NCI-H1417 treated with DMSO at 0.1 percent for 48 hours (cell line): ENCODE results near the gene ATP5MG.
A peak's percentile ranks its signal among the peaks of the same experiment; 100 is the strongest.
"Not testable (repeated sequence)": the region's sequence is repeated elsewhere in the genome, so short reads cannot be mapped to it uniquely, and the experiment has no call there.

ENCODE experiments used
- DNase-seq: peaks from one replicate; lab custom pipeline; 2025; lab: John Stamatoyannopoulos, UW

The ATP5MG gene

DNA sequence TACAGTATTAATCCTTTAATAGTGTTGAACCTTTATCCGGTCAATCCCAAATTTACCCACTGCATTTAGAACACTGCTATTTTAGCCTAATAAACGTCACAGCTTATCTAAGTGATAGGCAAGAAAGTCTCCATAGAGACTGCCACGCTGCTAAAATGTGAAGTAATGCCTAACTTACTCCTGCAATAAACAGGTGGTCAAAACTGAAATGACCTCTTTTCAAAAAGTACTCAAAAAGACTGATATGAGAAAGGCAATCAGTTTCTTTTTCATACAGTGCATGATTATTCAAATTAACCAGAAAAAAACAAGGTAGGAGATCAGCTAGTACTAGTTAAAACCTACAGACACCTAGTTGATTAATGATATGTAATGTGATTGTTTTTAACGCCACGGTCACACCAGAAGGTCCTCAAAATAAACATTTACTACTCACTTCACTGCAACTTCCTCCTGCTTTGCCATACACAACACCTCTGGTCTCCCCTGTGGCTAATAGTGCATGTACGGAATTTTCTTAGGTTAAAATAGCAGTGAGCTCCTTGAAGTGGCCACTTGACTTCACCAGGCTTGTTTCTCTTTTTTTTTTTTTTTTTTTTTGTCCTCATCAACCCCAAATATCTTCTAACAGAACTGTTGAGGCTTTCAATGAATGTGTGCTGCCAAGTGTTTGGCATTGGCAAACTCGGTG is 8.8 kb downstream of the ATP5MG start:
- DNase-seq = no peak

- no peak for DNase-seq
These were observed 10.1 kb downstream of the ATP5MG start for GRCh38 chr11:118411530-118411929.

- no peak for DNase-seq
These were observed 11.5 kb downstream of the ATP5MG start for GRCh38 chr11:118412921-118413320.

GRCh38 chr11:118415062-118415738 is 13.8 kb downstream of the ATP5MG start:
- no peak for DNase-seq

GRCh38 chr11:118415739-118416068 is 14.3 kb downstream of the ATP5MG start:
- no peak for DNase-seq

DNA sequence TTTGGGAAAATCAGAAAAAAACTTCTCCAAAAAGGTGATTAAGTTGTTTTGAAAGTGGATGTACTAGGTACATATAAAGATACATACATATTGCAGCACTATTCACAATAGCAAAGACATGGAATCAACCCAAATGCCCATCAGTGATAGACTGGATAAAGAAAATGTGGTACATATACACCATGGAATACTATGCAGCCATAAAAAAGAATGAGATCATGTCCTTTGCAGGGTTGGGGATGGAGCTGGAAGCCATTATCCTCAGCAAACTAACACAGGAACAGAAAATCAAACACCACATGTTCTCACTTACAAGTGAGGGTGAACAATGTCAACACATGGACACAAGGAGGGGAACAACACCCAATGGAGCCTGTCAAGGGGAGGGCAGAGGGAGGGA is 15.5 kb downstream of the ATP5MG start:
- DNase-seq = not testable (repeated sequence)

- DNase-seq = no peak
These were observed 16.4 kb downstream of the ATP5MG start for GRCh38 chr11:118417801-118418200.

DNA sequence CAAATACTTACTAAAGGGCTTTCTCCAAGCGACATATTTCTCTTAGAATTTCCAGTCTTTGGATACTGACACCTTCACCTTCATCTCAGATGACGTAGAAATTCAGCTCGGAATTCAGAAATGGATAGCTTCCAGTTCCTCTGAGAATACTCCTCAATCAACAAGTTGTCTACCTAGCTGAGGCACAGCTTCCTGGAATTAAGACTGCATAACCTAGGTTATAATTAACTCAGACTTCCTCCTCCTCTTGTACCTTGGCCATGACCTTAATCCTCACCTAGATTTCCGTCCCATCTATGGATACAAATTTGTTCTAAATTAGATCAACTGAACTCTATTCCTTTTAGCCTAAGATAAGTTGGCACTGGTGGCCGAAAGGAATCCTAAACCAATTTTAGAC is 17.4 kb downstream of the ATP5MG start:
- DNase-seq = no peak

- DNase-seq = no peak
These were observed 26.3 kb downstream of the ATP5MG start for GRCh38 chr11:118427707-118428106.

GRCh38 chr11:118430956-118431355 is 29.6 kb downstream of the ATP5MG start:
- no peak for DNase-seq

DNA sequence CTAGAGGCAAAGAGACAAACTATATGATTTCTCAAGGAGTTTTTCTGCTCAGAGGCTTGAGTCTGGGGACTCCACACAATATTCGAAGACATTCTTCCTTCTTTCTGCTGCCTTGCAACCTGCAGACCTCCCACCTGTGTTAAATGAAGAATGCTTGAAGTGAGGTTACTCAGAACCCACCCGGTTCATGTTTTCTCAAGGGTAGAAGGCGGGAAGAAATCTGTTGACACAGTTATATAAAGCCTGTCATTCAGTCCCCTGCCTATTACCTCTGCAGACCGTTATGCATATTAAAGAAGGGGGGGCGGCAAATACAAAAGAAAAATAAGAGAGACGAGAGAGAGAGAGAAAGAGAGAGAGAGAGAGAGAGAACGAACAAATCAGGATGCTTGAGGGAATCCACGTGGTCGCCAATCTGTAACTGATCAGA is 32.7 kb downstream of the ATP5MG start:
- DNase-seq = no peak

GRCh38 chr11:118434553-118435289 is 33.3 kb downstream of the ATP5MG start:
- DNase-seq = no peak

DNA sequence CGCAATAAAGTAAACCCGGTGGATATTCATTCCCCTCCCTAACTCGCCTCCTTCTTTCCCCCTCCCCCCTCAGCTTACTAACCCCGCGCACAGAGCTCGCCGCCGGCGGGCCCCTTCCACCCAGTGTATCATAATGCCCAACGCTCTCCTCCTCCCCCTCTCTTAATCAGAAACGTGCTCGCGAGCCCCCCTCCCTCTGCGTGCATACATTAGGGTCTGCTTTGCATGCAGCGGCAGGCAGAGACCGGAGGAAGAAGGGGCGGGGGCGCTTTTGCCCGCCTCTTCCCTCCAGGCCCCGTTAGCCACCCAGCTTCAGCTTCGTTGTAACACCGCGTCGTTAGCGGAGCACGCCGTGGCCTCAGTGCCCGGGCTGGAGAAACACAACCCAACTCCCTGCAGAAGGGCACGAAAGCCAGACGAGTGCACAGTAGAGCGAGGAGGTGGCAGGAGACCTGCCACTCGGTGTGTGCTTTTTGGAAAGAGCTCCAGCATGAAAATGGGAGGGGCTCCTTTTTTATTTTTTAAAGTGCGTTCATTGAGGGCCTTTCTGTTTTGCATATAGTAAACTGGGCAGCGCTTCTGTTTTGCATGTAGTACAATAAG is 34.0 kb downstream of the ATP5MG start:
- peak; percentile 64 for DNase-seq

GRCh38 chr11:118435893-118436624 is 34.7 kb downstream of the ATP5MG start, which contains the start of gene KMT2A:
KMT2A (plus strand) TSS chr11:118436492; CDS start chr11:118436513, 21 bp downstream.
- peak; percentile 93 for DNase-seq

- DNase-seq = no peak
These were observed 35.3 kb downstream of the ATP5MG start for GRCh38 chr11:118436639-118437207.

DNA sequence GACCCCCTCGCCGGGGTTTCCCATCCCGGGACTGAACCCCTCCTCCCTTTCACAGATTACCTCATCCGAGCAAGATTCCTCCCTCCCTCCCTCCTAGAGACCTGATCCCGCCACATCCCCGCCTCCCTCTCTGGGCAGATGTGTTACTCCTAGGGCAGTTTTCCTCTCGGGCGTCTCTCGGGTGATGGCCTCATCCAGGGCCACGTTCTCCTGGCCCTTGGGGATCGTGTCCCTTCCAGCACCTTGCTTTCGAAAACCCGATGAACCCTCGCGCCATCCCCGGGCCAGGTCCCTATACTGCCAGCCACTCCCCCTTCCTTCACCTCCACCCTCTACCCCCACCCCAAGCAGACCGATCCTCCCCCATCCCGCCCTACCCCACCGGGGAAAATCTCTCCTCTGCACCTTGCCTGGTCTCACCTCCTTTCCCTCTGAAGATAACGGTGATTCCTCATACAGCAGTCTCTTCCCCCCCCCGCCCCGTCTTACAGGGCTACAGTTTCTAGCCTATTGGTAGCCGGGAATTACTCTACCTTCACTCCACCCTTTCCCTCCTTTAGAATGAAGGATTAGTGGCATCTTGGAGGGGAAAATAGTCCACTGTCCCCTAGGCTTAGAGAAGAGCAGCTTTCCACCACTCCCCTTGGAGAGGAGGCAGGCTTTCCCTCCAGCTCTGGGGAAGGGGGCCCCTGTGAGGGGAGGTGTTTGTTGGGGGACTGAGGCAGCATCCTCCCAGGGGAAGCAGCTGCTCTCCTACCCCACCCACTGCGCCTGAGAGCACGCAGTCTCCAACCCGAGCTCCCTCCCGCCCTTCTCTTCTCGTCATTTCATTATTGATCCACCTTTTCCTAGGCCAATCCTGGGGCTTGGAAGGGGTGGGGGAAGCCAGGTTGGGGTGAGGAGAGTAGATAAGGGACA is 36.1 kb downstream of the ATP5MG start:
- DNase-seq = no peak

- DNase-seq = no peak
These were observed 37.0 kb downstream of the ATP5MG start for GRCh38 chr11:118438314-118438931.

GRCh38 chr11:118439646-118440045 is 38.2 kb downstream of the ATP5MG start:
- no peak for DNase-seq

GRCh38 chr11:118441770-118442275 is 40.4 kb downstream of the ATP5MG start:
- DNase-seq = no peak

DNA sequence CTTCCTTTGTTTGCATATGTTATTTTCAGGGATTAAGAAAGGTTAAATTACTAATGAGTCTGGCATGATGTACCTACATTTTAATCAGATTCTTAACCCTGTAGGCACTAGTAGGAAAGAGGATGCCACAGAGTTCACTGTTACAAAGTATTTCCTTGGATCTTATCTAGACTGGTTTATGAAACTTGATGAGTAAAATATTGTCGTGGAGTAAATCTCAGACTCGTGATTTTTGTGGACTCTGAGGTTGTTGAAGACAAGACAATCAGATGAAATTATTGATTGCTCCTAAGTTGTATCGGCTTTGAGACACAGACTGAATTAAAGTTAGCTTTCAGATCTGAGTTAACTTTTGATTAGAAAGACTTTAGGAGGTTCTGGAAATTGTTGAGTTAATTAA is 40.9 kb downstream of the ATP5MG start:
- DNase-seq = no peak
